GM19395 (cell line): Measurements from ENCODE around the gene GULP1.
"Not testable (repeated sequence)": the region's sequence is repeated elsewhere in the genome, so short reads cannot be mapped to it uniquely, and the experiment has no call there.

Experiments used
- ATAC-seq: cut with Tn5 transposase; IDR thresholded peaks from one replicate; pipeline ENCODE4 v1.9.1; 2021; ENCODE audit warnings: mild to moderate bottlenecking, moderate library complexity; ENCODE audit not compliant: unreplicated experiment

The GULP1 gene

GRCh38 chr2:188292348-188293239, 920 bp downstream of the GULP1 start:
- ATAC-seq, result no peak

GRCh38 chr2:188293601-188294351, 2.1 kb downstream of the GULP1 start:
- no peak for ATAC-seq

- ATAC-seq, result no peak
These were observed 2.8 kb downstream of the GULP1 start for GRCh38 chr2:188294352-188294926.

- ATAC-seq, result no peak
These were observed 3.5 kb downstream of the GULP1 start for GRCh38 chr2:188295067-188295685.

GRCh38 chr2:188297978-188298377, 6.3 kb downstream of the GULP1 start:
- ATAC-seq, result no peak

GRCh38 chr2:188298937-188299371, 7.3 kb downstream of the GULP1 start:
- not testable (repeated sequence) for ATAC-seq

- no peak for ATAC-seq
These were observed 11.8 kb downstream of the GULP1 start for GRCh38 chr2:188303363-188304031.

- no peak for ATAC-seq
These were observed 13.6 kb downstream of the GULP1 start for GRCh38 chr2:188305271-188305670.

GRCh38 chr2:188306271-188306670, 14.6 kb downstream of the GULP1 start:
- ATAC-seq, result no peak

GRCh38 chr2:188307850-188308283, 16.2 kb downstream of the GULP1 start:
- ATAC-seq, result no peak

GRCh38 chr2:188308483-188308882, 16.8 kb downstream of the GULP1 start:
- ATAC-seq, result no peak

- no peak for ATAC-seq
These were observed 17.7 kb downstream of the GULP1 start for GRCh38 chr2:188309364-188309763.

GRCh38 chr2:188314314-188315054, 22.8 kb downstream of the GULP1 start:
- no peak for ATAC-seq

- no peak for ATAC-seq
These were observed 24.1 kb downstream of the GULP1 start for GRCh38 chr2:188315750-188316149.

- ATAC-seq, result no peak
These were observed 24.7 kb downstream of the GULP1 start for GRCh38 chr2:188316342-188316741.

- no peak for ATAC-seq
These were observed 25.2 kb downstream of the GULP1 start for GRCh38 chr2:188316791-188317423.

GRCh38 chr2:188318161-188318749, 26.6 kb downstream of the GULP1 start:
- no peak for ATAC-seq

- ATAC-seq, result no peak
These were observed 28.2 kb downstream of the GULP1 start for GRCh38 chr2:188319838-188320237.

GRCh38 chr2:188320861-188321260, 29.2 kb downstream of the GULP1 start:
- ATAC-seq, result no peak
